Measurements from ENCODE around the gene EXPH5.

DNA sequence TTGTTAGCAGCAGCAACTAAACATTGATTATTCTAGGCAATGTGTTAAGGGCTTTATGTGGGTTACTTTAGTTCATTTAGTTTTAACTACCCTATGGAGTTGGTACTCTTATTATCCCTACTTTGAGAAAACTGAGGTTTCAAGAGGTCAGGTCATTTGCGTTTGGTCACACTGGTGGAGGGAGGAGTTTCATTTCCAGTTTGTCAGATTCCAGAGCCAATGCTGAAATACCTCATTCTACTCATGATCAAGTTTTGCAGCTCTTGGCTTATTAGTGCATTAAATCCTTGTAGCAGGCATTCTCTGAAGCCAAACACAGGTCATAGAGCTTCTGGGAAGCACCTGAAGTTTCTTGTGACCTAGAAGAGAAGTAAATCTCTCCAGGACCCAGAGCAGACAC is 71.2 kb downstream of the EXPH5 start:
- TF ChIP-seq, protein P1, sequence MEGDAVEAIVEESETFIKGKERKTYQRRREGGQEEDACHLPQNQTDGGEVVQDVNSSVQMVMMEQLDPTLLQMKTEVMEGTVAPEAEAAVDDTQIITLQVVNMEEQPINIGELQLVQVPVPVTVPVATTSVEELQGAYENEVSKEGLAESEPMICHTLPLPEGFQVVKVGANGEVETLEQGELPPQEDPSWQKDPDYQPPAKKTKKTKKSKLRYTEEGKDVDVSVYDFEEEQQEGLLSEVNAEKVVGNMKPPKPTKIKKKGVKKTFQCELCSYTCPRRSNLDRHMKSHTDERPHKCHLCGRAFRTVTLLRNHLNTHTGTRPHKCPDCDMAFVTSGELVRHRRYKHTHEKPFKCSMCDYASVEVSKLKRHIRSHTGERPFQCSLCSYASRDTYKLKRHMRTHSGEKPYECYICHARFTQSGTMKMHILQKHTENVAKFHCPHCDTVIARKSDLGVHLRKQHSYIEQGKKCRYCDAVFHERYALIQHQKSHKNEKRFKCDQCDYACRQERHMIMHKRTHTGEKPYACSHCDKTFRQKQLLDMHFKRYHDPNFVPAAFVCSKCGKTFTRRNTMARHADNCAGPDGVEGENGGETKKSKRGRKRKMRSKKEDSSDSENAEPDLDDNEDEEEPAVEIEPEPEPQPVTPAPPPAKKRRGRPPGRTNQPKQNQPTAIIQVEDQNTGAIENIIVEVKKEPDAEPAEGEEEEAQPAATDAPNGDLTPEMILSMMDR (IDR thresholded peaks at IDR 0.05; ENCODE audit: low read depth, low read length) = no peak
- TF ChIP-seq POLR2A (IDR thresholded peaks at IDR 0.05; ENCODE audit: extremely low read depth, insufficient read length) = no peak
